Glutamatergic neuron (in vitro differentiated cells): ENCODE data around the gene FOXE3. TPM values are rescaled to one million over a fixed set of nuclear protein-coding genes. Genes with fewer than 3 reads are reported as not detected.

ENCODE experiments used
- DNase-seq: peaks from one replicate; pipeline ENCODE4 v3.0.0; 2022
- H3K27ac Mint-ChIP-seq: one replicate; pipeline ENCODE4 v1.8.0; 2020; ENCODE audit warnings: mild to moderate bottlenecking, mixed read lengths, inconsistent platforms; ENCODE audit not compliant: unreplicated experiment
- H3K27me3 Mint-ChIP-seq: one replicate; pipeline ENCODE4 v1.8.0; 2020; ENCODE audit warnings: mild to moderate bottlenecking, moderate library complexity, mixed read lengths, inconsistent platforms; ENCODE audit not compliant: unreplicated experiment
- H3K36me3 Mint-ChIP-seq: one replicate; pipeline ENCODE4 v1.8.0; 2020; ENCODE audit warnings: mild to moderate bottlenecking, mixed read lengths, inconsistent platforms; ENCODE audit not compliant: unreplicated experiment
- H3K4me1 Mint-ChIP-seq: one replicate; pipeline ENCODE4 v1.8.0; 2020; ENCODE audit warnings: mild to moderate bottlenecking, low read depth, mixed read lengths, inconsistent platforms; ENCODE audit not compliant: unreplicated experiment
- H3K4me3 Mint-ChIP-seq: one replicate; pipeline ENCODE4 v1.8.0; 2020; ENCODE audit warnings: mild to moderate bottlenecking, mixed read lengths, inconsistent platforms; ENCODE audit not compliant: unreplicated experiment
- H3K9me3 Mint-ChIP-seq: one replicate; pipeline ENCODE4 v1.8.0; 2020; ENCODE audit warnings: mild to moderate bottlenecking, moderate library complexity, mixed read lengths, inconsistent platforms; ENCODE audit not compliant: unreplicated experiment
- CTCF ChIP-seq: fragments of 200-600 bp; sonication (generic); IDR thresholded peaks from one replicate; pipeline ENCODE4 v1.5.0; 2021; ENCODE audit not compliant: partially characterized antibody, unreplicated experiment
- total RNA-seq: library from RNA; stranded (reverse); fragmentation: NEBNext Ultra II Directional; extraction: Animal tissue kit (Norgen Biotek cat#: 25700); gene quantifications from one replicate; pipeline ENCODE4 v1.2.1, GENCODE V29; 2021; ENCODE audit not compliant: unreplicated experiment

FOXE3 gene
- total RNA-seq, 1 donor from 2014 or later: not detected

DNA sequence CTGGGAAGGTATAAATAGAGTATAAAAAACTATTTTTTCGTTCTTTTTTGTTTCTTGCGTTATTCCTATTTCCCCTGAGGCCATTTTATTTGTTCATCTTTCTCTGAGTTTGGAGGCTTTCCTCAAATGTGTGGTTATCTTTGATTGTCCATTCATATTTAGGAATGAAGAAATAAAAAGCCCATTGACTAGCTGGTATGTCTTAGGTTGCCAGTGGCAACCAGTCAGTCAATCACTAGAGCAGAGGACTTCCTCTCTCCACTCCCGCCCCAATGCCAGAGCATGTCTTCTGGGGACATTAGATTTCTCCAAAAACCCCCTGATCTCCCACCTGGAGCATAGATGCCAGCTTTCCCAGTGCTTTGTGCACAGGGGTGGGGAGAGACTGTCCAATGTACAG lies 20.7 kb upstream of the FOXE3 start:
- H3K36me3 Mint-ChIP-seq: no peaks in the 10 kb centered on the region
- no peak for TF ChIP-seq CTCF
- peaks cover 1% of the 10 kb centered on the region for H3K4me1 Mint-ChIP-seq
- H3K27ac Mint-ChIP-seq: no peak overlapping the region
- peaks cover 2% of the 10 kb centered on the region for H3K27me3 Mint-ChIP-seq
- no peak for DNase-seq
- no peak overlapping the region for H3K4me3 Mint-ChIP-seq
- H3K9me3 Mint-ChIP-seq: peaks cover 5% of the 10 kb centered on the region

DNA sequence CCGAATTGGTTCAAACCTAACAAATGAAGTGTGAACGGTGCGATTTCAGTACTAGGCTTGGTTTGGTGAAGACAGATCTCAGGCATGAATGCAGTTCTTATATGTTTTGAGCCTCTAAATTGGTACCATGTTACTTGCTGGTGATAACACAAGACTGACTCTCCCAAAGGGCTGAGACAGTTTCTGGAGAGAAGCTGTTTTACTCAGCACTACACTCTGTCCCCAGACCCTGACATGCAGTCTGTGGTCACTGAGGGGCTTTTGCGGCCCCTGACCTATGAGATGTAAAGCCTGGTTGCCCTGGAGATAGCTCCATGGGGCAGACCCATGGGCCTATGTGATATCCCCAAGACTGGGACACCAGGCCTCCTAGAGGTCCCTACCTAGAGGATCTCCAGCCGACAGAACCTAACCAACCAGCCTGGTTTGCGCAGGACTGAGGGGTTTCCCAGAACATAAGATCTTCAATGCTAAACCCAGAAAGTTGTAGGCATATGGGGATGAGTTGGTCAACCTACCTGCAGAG lies 19.4 kb upstream of the FOXE3 start:
- H3K9me3 Mint-ChIP-seq: peaks cover 5% of the 10 kb centered on the region
- no peak for DNase-seq
- H3K27ac Mint-ChIP-seq: no peak overlapping the region
- no peak overlapping the region for H3K4me3 Mint-ChIP-seq
- H3K4me1 Mint-ChIP-seq: peaks cover 1% of the 10 kb centered on the region
- no peak for TF ChIP-seq CTCF
- no peaks in the 10 kb centered on the region for H3K36me3 Mint-ChIP-seq
- H3K27me3 Mint-ChIP-seq: peaks cover 2% of the 10 kb centered on the region

DNA sequence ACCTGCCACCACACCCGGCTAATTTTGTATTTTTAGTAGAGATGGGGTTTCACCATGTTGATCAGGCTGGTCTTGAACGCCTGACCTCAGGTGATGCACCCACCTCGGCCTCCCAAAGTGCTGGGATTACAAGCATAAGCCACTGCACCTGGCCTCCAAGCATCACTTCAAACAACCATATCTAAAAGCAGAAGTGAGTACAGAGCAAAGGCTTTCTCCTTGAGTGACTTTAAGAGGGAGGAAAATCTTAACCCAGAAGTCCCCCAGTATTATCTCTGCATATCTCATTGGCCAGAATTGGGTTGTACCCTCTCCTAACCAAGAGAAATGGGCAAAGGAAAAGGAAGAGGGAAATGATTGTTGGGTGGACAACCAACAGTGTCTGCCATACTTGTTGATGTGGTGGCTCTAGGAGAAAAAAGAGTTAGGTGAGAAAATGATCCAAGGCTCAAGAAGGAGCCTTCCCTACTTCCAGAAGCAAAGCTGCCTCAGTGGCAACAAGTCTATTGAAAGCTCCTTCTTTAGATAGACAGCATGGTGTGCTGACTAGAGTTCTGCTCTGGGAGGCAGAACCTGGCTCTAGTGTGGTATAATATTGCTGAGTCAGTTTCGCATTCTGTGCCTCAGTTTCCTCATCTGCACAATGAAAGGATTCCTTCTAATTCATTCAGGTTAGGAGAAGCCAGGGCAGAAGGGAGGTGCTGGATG lies 16.8 kb upstream of the FOXE3 start:
- Mint-ChIP-seq H3K27ac (no peak overlapping the region), H3K4me3 (no peak overlapping the region), H3K36me3 (no peaks in the 10 kb centered on the region), H3K27me3 (no peaks in the 10 kb centered on the region), H3K4me1 (no peaks in the 10 kb centered on the region), H3K9me3 (no peaks in the 10 kb centered on the region)
- no peak for DNase-seq
- TF ChIP-seq CTCF: no peak

DNA sequence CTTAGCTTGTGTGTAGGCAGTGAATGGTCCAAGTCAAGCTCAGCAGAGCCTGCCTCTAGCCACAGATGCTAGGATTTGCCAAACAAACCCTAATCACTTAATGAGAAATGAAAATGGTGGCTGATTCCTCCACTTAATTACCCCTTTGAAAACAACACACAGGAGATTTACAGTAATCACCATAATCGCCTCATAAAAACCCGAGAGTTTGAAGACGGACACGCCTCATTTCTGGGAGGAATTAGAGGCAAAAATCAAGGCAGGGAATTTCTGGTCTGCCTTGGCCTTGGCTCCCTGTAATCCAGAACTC lies 16.3 kb upstream of the FOXE3 start:
- Mint-ChIP-seq H3K9me3 (no peaks in the 10 kb centered on the region), H3K4me3 (no peak overlapping the region), H3K36me3 (no peaks in the 10 kb centered on the region), H3K4me1 (no peaks in the 10 kb centered on the region), H3K27ac (no peak overlapping the region), H3K27me3 (no peaks in the 10 kb centered on the region)
- no peak for DNase-seq
- no peak for TF ChIP-seq CTCF

- H3K36me3 Mint-ChIP-seq: no peaks in the 10 kb centered on the region
- H3K4me3 Mint-ChIP-seq: no peak overlapping the region
- H3K9me3 Mint-ChIP-seq: no peaks in the 10 kb centered on the region
- H3K27me3 Mint-ChIP-seq: peaks cover 3% of the 10 kb centered on the region
- no peak for TF ChIP-seq CTCF
- H3K27ac Mint-ChIP-seq: no peak overlapping the region
- no peaks in the 10 kb centered on the region for H3K4me1 Mint-ChIP-seq
- DNase-seq: no peak
Measured at GRCh38 chr1:47401761-47402160, 14.3 kb upstream of the FOXE3 start.
